ENCODE results near the gene LSG1.

GRCh38 chr3:194685718-194686413, 13.9 kb upstream of the LSG1 start, which contains the start of gene FAM43A:
- TF ChIP-seq, protein P1, sequence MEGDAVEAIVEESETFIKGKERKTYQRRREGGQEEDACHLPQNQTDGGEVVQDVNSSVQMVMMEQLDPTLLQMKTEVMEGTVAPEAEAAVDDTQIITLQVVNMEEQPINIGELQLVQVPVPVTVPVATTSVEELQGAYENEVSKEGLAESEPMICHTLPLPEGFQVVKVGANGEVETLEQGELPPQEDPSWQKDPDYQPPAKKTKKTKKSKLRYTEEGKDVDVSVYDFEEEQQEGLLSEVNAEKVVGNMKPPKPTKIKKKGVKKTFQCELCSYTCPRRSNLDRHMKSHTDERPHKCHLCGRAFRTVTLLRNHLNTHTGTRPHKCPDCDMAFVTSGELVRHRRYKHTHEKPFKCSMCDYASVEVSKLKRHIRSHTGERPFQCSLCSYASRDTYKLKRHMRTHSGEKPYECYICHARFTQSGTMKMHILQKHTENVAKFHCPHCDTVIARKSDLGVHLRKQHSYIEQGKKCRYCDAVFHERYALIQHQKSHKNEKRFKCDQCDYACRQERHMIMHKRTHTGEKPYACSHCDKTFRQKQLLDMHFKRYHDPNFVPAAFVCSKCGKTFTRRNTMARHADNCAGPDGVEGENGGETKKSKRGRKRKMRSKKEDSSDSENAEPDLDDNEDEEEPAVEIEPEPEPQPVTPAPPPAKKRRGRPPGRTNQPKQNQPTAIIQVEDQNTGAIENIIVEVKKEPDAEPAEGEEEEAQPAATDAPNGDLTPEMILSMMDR (IDR thresholded peaks at IDR 0.05) = peak in 4 of 6 experiments; percentile 12 to 37 (median 28)
- peak in 3 of 4 donors; percentile 94 to 98 (median 95) for TF ChIP-seq POLR2A (IDR thresholded peaks at IDR 0.05)
- TF ChIP-seq EP300 (IDR thresholded peaks at IDR 0.05) = peak in 1 of 4 donors; percentile 62
- TF ChIP-seq POLR2AphosphoS5 (IDR thresholded peaks at IDR 0.05) = peak; percentile 99 to 100

All from upper lobe of left lung (tissue), 4 donors.